HEK293 (cell line): ENCODE data around the gene SOX18.

Source experiments
- CTCF ChIA-PET: fragments of 350-600 bp; formaldehyde crosslinking; extraction: SDS; loops from one replicate; lab custom pipeline; 2021; ENCODE audit warnings: antibody characterized with exemption; lab: Yijun Ruan, JAX
- POLR2A ChIA-PET: fragments of 300-600 bp; formaldehyde crosslinking; extraction: SDS; loops from one replicate; lab custom pipeline; 2020; ENCODE audit warnings: antibody characterized with exemption, inconsistent platforms; lab: Yijun Ruan, JAX
- H3K27ac ChIP-seq: fragments of 200-500 bp; sonication (Bioruptor generic); 2 replicates; pipeline ENCODE4 v1.5.1; 2014; ENCODE audit warnings: low read depth, low read length, control low read depth, inconsistent platforms; ENCODE audit errors: extremely low read depth
- H3K36me3 ChIP-seq, 2 experiments: fragments of 200-500 bp in 1 of 2; sonication (Bioruptor generic) in 1 of 2; 1 replicate in 1 of 2; 2 replicates in 1 of 2; pipeline ENCODE4 v1.5.1; 2014 to 2017; ENCODE audit warnings: inconsistent platforms in 2 of 2, low read length in 2 of 2; ENCODE audit not compliant: control insufficient read depth in 2 of 2, insufficient read depth in 1 of 2
- H3K4me1 ChIP-seq: fragments of 200-500 bp; sonication (Bioruptor generic); 2 replicates; pipeline ENCODE4 v1.5.1; 2014; ENCODE audit warnings: mild to moderate bottlenecking, low read length, inconsistent platforms; ENCODE audit not compliant: control insufficient read depth, insufficient read depth
- H3K4me3 ChIP-seq: 2 replicates; pipeline ENCODE4 v1.5.1; 2011; ENCODE audit warnings: low read depth, mild to moderate bottlenecking, control low read depth, low read length, moderate library complexity
- H3K9me3 ChIP-seq: fragments of 200-500 bp; sonication (Bioruptor generic); 2 replicates; pipeline ENCODE4 v1.5.1; 2014; ENCODE audit warnings: low read depth, low read length, inconsistent platforms; ENCODE audit not compliant: control insufficient read depth, insufficient read depth
- KLF7 ChIP-seq: fragments of 450-650 bp; formaldehyde crosslinking; IDR thresholded peaks from 2 replicates; pipeline ENCODE4 v1.5.1; 2016; ENCODE audit warnings: missing biosample characterization, missing genetic modification characterization, borderline replicate concordance
- KLF8 ChIP-seq: fragments of 450-650 bp; formaldehyde crosslinking; IDR thresholded peaks from 2 replicates; pipeline ENCODE4 v1.5.1; 2016; ENCODE audit warnings: missing biosample characterization, missing genetic modification characterization
- PRDM1 ChIP-seq: fragments of 450-650 bp; formaldehyde crosslinking; IDR thresholded peaks from 2 replicates; pipeline ENCODE4; 2016; ENCODE audit warnings: missing biosample characterization, missing genetic modification characterization
- REPIN1 ChIP-seq: fragments of 450-650 bp; formaldehyde crosslinking; IDR thresholded peaks from 2 replicates; pipeline ENCODE4 v1.5.1; 2017; ENCODE audit warnings: missing biosample characterization, missing genetic modification characterization, low read depth
- SALL2 ChIP-seq: fragments of 450-650 bp; formaldehyde crosslinking; IDR thresholded peaks from 2 replicates; pipeline ENCODE4 v1.5.0; 2017; ENCODE audit warnings: missing biosample characterization, mild to moderate bottlenecking, missing genetic modification characterization, borderline replicate concordance
- SP3 ChIP-seq: fragments of 450-650 bp; formaldehyde crosslinking; IDR thresholded peaks from 2 replicates; pipeline ENCODE4 v1.5.1; 2016; ENCODE audit warnings: missing biosample characterization, missing genetic modification characterization
- ZFHX2 ChIP-seq: fragments of 450-650 bp; formaldehyde crosslinking; conservative IDR thresholded peaks from 2 replicates; pipeline ENCODE4 v1.5.1; 2016; ENCODE audit warnings: missing biosample characterization, missing genetic modification characterization
- ZFP69B ChIP-seq: fragments of 450-650 bp; formaldehyde crosslinking; IDR thresholded peaks from 2 replicates; pipeline ENCODE4 v1.5.1; 2016; ENCODE audit warnings: missing biosample characterization, missing genetic modification characterization
- ZNF121 ChIP-seq: fragments of 450-650 bp; formaldehyde crosslinking; IDR thresholded peaks from 2 replicates; pipeline ENCODE4 v1.5.1; 2016; ENCODE audit warnings: missing biosample characterization, missing genetic modification characterization
- ZNF175 ChIP-seq: fragments of 450-650 bp; formaldehyde crosslinking; IDR thresholded peaks from 2 replicates; pipeline ENCODE4 v1.5.1; 2016; ENCODE audit warnings: missing biosample characterization, missing genetic modification characterization
- ZNF2 ChIP-seq: fragments of 450-650 bp; formaldehyde crosslinking; IDR thresholded peaks from 2 replicates; pipeline ENCODE4 v1.5.1; 2016; ENCODE audit warnings: missing biosample characterization, missing genetic modification characterization
- ZNF302 ChIP-seq: fragments of 450-650 bp; formaldehyde crosslinking; IDR thresholded peaks from 2 replicates; pipeline ENCODE4 v1.5.1; 2016; ENCODE audit warnings: missing biosample characterization, missing genetic modification characterization, low read depth
- ZNF311 ChIP-seq: fragments of 450-650 bp; formaldehyde crosslinking; IDR thresholded peaks from 2 replicates; pipeline ENCODE4 v1.5.1; 2017; ENCODE audit warnings: missing biosample characterization, missing genetic modification characterization, borderline replicate concordance
- ZNF423 ChIP-seq: fragments of 450-650 bp; formaldehyde crosslinking; IDR thresholded peaks from 2 replicates; pipeline ENCODE4 v1.5.1; 2016; ENCODE audit warnings: missing biosample characterization, missing genetic modification characterization
- ZNF530 ChIP-seq: fragments of 450-650 bp; formaldehyde crosslinking; IDR thresholded peaks from 2 replicates; pipeline ENCODE4 v1.5.1; 2016; ENCODE audit warnings: low read depth, missing biosample characterization, missing genetic modification characterization
- ZNF549 ChIP-seq: fragments of 450-650 bp; IDR thresholded peaks from 2 replicates; pipeline ENCODE4 v1.5.1; 2018; ENCODE audit warnings: missing biosample characterization, missing genetic modification characterization, mild to moderate bottlenecking, inconsistent platforms, moderate library complexity
- ZNF560 ChIP-seq: fragments of 450-650 bp; formaldehyde crosslinking; IDR thresholded peaks from 2 replicates; pipeline ENCODE4 v1.5.1; 2017; ENCODE audit warnings: missing biosample characterization, missing genetic modification characterization, borderline replicate concordance
- ZNF561 ChIP-seq: fragments of 450-650 bp; IDR thresholded peaks from 2 replicates; pipeline ENCODE4 v1.5.1; 2018; ENCODE audit warnings: missing biosample characterization, missing genetic modification characterization, borderline replicate concordance
- ZNF596 ChIP-seq: fragments of 450-650 bp; IDR thresholded peaks from 2 replicates; pipeline ENCODE4 v1.5.0; 2018; ENCODE audit warnings: missing biosample characterization, mild to moderate bottlenecking, missing genetic modification characterization, moderate library complexity
- ZNF658 ChIP-seq: fragments of 450-650 bp; formaldehyde crosslinking; IDR thresholded peaks from 2 replicates; pipeline ENCODE4; 2016; ENCODE audit warnings: missing biosample characterization, missing genetic modification characterization
- ZNF701 ChIP-seq: fragments of 450-650 bp; formaldehyde crosslinking; IDR thresholded peaks from 2 replicates; pipeline ENCODE4 v1.5.1; 2016; ENCODE audit warnings: missing biosample characterization, missing genetic modification characterization
- ZNF837 ChIP-seq: fragments of 450-650 bp; formaldehyde crosslinking; IDR thresholded peaks from 2 replicates; pipeline ENCODE4 v1.5.1; 2016; ENCODE audit warnings: missing biosample characterization, missing genetic modification characterization
- ZNF843 ChIP-seq: fragments of 450-650 bp; formaldehyde crosslinking; IDR thresholded peaks from 2 replicates; pipeline ENCODE4 v1.5.1; 2016; ENCODE audit warnings: missing biosample characterization, missing genetic modification characterization
- TF ChIP-seq, protein P1 (sequence below): fragments of 450-650 bp; formaldehyde crosslinking; IDR thresholded peaks from 2 replicates; pipeline ENCODE4 v1.5.1; 2016; ENCODE audit warnings: missing biosample characterization, missing genetic modification characterization
- TF ChIP-seq, protein P2 (sequence below): fragments of 450-650 bp; formaldehyde crosslinking; IDR thresholded peaks from 2 replicates; pipeline ENCODE4 v1.5.0; 2017; ENCODE audit warnings: missing biosample characterization, missing genetic modification characterization, borderline replicate concordance
- TF ChIP-seq, protein P3 (sequence below): fragments of 450-650 bp; formaldehyde crosslinking; IDR thresholded peaks from 2 replicates; pipeline ENCODE4 v1.5.1; 2016; ENCODE audit warnings: missing biosample characterization, missing genetic modification characterization, low read depth
- TF ChIP-seq, protein P4 (sequence below): fragments of 450-650 bp; formaldehyde crosslinking; IDR thresholded peaks from 2 replicates; pipeline ENCODE4 v1.5.1; 2016; ENCODE audit warnings: missing biosample characterization, missing genetic modification characterization

Gene SOX18

DNA sequence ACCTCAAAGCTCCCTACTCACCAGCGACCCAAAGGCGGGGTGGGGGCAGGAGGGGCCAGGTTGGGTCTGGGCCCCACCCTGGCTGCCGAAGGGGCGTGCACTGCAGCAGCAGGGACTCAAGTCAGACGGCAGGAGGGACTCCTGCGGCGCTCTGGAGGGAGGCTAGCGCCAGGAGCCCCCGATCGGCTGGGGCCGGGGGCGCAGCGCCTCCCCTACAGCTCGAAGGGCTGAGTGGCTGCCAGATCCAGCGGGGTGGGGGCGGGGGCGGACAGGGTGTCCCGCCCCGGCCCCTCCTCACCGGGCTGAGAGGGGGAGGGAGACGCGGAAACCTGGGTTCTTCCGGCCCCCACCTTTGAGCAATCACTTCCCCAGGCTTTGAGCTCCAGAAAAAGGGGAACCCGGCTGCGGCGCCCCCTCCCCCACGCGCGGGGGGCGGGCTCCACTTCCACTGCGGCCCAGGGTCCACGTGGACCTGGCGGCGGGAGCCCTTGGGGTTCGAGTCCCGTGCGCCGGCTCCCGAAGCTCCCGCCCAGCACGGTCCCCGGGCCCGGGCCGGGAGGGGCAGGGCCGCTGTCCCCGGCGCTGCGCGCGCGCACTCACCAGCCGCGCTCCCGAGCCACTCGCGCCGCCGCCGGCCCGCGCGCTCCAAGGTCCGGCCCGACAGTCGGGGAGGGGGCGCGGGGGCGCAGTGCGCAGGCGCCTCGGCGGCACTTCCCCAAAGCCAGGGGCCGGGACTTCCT is 30.0 kb upstream of the SOX18 start, which contains the start of gene RGS19 (continued):
- TF ChIP-seq ZNF596 (tag by site-specific recombination) (no peak), SALL2 (tag by site-specific recombination) (no peak), ZNF530 (tag by site-specific recombination) (no peak), ZNF561 (peak; percentile 66; the same call in 1 of the 2 replicates), ZNF837 (no peak), ZNF843 (tag by site-specific recombination) (peak; percentile 39; the same call in 1 of the 2 replicates), KLF7 (peak; percentile 32; the same call in 1 of the 2 replicates), ZFP69B (tag by site-specific recombination) (peak; percentile 89), ZNF302 (tag by site-specific recombination) (no peak), ZNF549 (tag by site-specific recombination) (no peak), ZNF121 (tag by site-specific recombination) (no peak), PRDM1 (tag by site-specific recombination) (no peak), KLF8 (tag by site-specific recombination) (peak; percentile 85), ZNF2 (tag by site-specific recombination) (no peak), ZNF175 (tag by site-specific recombination) (no peak), ZNF701 (no peak), REPIN1 (tag by site-specific recombination) (no peak), ZNF311 (tag by site-specific recombination) (no peak), ZNF560 (tag by site-specific recombination) (no peak), ZNF423 (tag by site-specific recombination) (no peak), ZNF658 (tag by site-specific recombination) (no peak), SP3 (tag by site-specific recombination) (peak; percentile 93), ZFHX2 (tag by site-specific recombination) (peak; percentile 63)
- TF ChIP-seq, protein P1, sequence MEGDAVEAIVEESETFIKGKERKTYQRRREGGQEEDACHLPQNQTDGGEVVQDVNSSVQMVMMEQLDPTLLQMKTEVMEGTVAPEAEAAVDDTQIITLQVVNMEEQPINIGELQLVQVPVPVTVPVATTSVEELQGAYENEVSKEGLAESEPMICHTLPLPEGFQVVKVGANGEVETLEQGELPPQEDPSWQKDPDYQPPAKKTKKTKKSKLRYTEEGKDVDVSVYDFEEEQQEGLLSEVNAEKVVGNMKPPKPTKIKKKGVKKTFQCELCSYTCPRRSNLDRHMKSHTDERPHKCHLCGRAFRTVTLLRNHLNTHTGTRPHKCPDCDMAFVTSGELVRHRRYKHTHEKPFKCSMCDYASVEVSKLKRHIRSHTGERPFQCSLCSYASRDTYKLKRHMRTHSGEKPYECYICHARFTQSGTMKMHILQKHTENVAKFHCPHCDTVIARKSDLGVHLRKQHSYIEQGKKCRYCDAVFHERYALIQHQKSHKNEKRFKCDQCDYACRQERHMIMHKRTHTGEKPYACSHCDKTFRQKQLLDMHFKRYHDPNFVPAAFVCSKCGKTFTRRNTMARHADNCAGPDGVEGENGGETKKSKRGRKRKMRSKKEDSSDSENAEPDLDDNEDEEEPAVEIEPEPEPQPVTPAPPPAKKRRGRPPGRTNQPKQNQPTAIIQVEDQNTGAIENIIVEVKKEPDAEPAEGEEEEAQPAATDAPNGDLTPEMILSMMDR: peak; percentile 12; the same call in 1 of the 2 replicates
- TF ChIP-seq, protein P2, sequence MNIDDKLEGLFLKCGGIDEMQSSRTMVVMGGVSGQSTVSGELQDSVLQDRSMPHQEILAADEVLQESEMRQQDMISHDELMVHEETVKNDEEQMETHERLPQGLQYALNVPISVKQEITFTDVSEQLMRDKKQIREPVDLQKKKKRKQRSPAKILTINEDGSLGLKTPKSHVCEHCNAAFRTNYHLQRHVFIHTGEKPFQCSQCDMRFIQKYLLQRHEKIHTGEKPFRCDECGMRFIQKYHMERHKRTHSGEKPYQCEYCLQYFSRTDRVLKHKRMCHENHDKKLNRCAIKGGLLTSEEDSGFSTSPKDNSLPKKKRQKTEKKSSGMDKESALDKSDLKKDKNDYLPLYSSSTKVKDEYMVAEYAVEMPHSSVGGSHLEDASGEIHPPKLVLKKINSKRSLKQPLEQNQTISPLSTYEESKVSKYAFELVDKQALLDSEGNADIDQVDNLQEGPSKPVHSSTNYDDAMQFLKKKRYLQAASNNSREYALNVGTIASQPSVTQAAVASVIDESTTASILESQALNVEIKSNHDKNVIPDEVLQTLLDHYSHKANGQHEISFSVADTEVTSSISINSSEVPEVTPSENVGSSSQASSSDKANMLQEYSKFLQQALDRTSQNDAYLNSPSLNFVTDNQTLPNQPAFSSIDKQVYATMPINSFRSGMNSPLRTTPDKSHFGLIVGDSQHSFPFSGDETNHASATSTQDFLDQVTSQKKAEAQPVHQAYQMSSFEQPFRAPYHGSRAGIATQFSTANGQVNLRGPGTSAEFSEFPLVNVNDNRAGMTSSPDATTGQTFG (tag by site-specific recombination): no peak

DNA sequence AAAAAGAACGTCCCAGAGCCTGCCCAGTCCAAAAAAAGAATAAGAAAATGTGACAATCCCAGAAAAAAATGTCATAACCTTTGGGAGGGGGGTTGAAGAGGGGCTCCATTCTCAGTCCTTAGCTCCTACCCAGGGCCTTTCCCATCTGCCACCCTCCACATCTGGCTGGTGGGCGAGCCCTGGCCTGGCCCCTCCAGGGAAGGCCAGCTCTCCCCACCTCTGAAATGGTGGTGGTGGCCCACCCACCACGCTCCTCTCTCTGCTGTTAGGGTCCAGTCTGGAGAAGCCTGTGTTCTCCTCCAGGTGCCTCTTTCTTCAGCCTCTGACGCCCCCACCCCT is 29.5 kb upstream of the SOX18 start:
- H3K4me1 ChIP-seq: peaks cover 10% of the 10 kb centered on the region
- H3K36me3 ChIP-seq: peaks cover 0 to 7% of the 10 kb centered on the region in 2 experiments; a peak in 1 of 3 replicates
- ChIA-PET POLR2A (no interaction called here), CTCF (interaction anchor here (1.0 to 1.2 kb wide), 3 partner anchors 9 to 40 kb away, joined by 3 read pairs; no protein-coding TSS in a partner anchor)
- no peaks in the 10 kb centered on the region for H3K9me3 ChIP-seq
- TF ChIP-seq, protein P3, sequence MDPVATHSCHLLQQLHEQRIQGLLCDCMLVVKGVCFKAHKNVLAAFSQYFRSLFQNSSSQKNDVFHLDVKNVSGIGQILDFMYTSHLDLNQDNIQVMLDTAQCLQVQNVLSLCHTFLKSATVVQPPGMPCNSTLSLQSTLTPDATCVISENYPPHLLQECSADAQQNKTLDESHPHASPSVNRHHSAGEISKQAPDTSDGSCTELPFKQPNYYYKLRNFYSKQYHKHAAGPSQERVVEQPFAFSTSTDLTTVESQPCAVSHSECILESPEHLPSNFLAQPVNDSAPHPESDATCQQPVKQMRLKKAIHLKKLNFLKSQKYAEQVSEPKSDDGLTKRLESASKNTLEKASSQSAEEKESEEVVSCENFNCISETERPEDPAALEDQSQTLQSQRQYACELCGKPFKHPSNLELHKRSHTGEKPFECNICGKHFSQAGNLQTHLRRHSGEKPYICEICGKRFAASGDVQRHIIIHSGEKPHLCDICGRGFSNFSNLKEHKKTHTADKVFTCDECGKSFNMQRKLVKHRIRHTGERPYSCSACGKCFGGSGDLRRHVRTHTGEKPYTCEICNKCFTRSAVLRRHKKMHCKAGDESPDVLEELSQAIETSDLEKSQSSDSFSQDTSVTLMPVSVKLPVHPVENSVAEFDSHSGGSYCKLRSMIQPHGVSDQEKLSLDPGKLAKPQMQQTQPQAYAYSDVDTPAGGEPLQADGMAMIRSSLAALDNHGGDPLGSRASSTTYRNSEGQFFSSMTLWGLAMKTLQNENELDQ: no peak
- TF ChIP-seq, protein P4, sequence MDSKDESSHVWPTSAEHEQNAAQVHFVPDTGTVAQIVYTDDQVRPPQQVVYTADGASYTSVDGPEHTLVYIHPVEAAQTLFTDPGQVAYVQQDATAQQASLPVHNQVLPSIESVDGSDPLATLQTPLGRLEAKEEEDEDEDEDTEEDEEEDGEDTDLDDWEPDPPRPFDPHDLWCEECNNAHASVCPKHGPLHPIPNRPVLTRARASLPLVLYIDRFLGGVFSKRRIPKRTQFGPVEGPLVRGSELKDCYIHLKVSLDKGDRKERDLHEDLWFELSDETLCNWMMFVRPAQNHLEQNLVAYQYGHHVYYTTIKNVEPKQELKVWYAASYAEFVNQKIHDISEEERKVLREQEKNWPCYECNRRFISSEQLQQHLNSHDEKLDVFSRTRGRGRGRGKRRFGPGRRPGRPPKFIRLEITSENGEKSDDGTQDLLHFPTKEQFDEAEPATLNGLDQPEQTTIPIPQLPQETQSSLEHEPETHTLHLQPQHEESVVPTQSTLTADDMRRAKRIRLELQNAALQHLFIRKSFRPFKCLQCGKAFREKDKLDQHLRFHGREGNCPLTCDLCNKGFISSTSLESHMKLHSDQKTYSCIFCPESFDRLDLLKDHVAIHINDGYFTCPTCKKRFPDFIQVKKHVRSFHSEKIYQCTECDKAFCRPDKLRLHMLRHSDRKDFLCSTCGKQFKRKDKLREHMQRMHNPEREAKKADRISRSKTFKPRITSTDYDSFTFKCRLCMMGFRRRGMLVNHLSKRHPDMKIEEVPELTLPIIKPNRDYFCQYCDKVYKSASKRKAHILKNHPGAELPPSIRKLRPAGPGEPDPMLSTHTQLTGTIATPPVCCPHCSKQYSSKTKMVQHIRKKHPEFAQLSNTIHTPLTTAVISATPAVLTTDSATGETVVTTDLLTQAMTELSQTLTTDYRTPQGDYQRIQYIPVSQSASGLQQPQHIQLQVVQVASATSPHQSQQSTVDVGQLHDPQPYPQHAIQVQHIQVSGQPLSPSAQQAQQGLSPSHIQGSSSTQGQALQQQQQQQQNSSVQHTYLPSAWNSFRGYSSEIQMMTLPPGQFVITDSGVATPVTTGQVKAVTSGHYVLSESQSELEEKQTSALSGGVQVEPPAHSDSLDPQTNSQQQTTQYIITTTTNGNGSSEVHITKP (tag by site-specific recombination): peak; percentile 50
- H3K4me3 ChIP-seq: peak overlapping the region; percentile 51
- H3K27ac ChIP-seq: peak overlapping the region; percentile 68; the same call in 1 of the 2 replicates
